Trophoblast cell (in vitro differentiated cells and primary cell): ENCODE measurements around the gene PDPN. TPM values are rescaled to one million over a fixed set of nuclear protein-coding genes. Genes with fewer than 3 reads are reported as not detected.
A peak's percentile ranks its signal among the peaks of the same experiment; 100 is the strongest.

Experiments used
- DNase-seq, 2 donors: peaks; one replicate each; pipeline ENCODE4 v3.0.0-alpha.2; 2016
- H2AFZ ChIP-seq: 2 replicates; pipeline ENCODE4 v1.6.1; 2013; ENCODE audit warnings: low read length, moderate library complexity, mild to moderate bottlenecking; ENCODE audit not compliant: insufficient read depth, poor library complexity
- H2AK5ac ChIP-seq: 2 replicates; pipeline ENCODE4 v1.6.1; 2013; ENCODE audit warnings: mild to moderate bottlenecking, low read length
- H2BK120ac ChIP-seq: 2 replicates; pipeline ENCODE4 v1.6.1; 2013; ENCODE audit warnings: low read length, mild to moderate bottlenecking, moderate library complexity; ENCODE audit not compliant: insufficient read depth, poor library complexity
- H2BK12ac ChIP-seq: 2 replicates; pipeline ENCODE4 v1.6.1; 2013; ENCODE audit warnings: mild to moderate bottlenecking, low read length, moderate library complexity
- H2BK5ac ChIP-seq: 2 replicates; pipeline ENCODE4 v1.6.1; 2013; ENCODE audit warnings: low read length, low read depth, moderate library complexity, mild to moderate bottlenecking; ENCODE audit not compliant: poor library complexity
- H3K14ac ChIP-seq: 2 replicates; pipeline ENCODE4 v1.6.1; 2013; ENCODE audit warnings: mild to moderate bottlenecking, low read length
- H3K18ac ChIP-seq: 2 replicates; pipeline ENCODE4 v1.6.1; 2013; ENCODE audit warnings: mild to moderate bottlenecking, low read length
- H3K23ac ChIP-seq: 2 replicates; pipeline ENCODE4 v1.6.1; 2013; ENCODE audit warnings: low read length
- H3K27ac ChIP-seq: 2 replicates; pipeline ENCODE4 v1.5.1; 2013; ENCODE audit warnings: low read depth, mild to moderate bottlenecking, inconsistent platforms, low read length, moderate library complexity
- H3K27me3 ChIP-seq: 2 replicates; pipeline ENCODE4 v1.6.1; 2013; ENCODE audit warnings: inconsistent platforms, mild to moderate bottlenecking, low read length, moderate library complexity; ENCODE audit not compliant: insufficient read depth
- H3K36me3 ChIP-seq, 2 experiments: 1 replicate in 1 of 2; 2 replicates in 1 of 2; pipeline ENCODE4 v1.6.1; 2013; ENCODE audit warnings: low read length in 2 of 2, mild to moderate bottlenecking in 2 of 2, moderate library complexity in 1 of 2; ENCODE audit not compliant: insufficient read depth in 2 of 2, control insufficient read depth in 1 of 2
- H3K4ac ChIP-seq: 2 replicates; pipeline ENCODE4 v1.6.1; 2013; ENCODE audit warnings: low read depth, mild to moderate bottlenecking, low read length, moderate library complexity
- H3K4me1 ChIP-seq, 2 experiments: 1 replicate in 1 of 2; 2 replicates in 1 of 2; pipeline ENCODE4 v1.6.1; 2013; ENCODE audit warnings: low read length in 2 of 2, mild to moderate bottlenecking in 2 of 2, moderate library complexity in 1 of 2; ENCODE audit not compliant: insufficient read depth in 2 of 2, control insufficient read depth in 1 of 2
- H3K4me2 ChIP-seq: 2 replicates; pipeline ENCODE4 v1.6.1; 2013; ENCODE audit warnings: inconsistent platforms, mild to moderate bottlenecking, low read length, moderate library complexity
- H3K4me3 ChIP-seq: 2 replicates; pipeline ENCODE4 v1.5.1; 2013; ENCODE audit warnings: mild to moderate bottlenecking, low read depth, low read length, inconsistent platforms
- H3K79me1 ChIP-seq: one replicate; pipeline ENCODE4 v1.6.1; 2013; ENCODE audit warnings: low read length
- H3K79me2 ChIP-seq: 2 replicates; pipeline ENCODE4 v1.6.1; 2013; ENCODE audit warnings: low read length, mild to moderate bottlenecking; ENCODE audit not compliant: control insufficient read depth, insufficient read depth, poor library complexity
- H3K9ac ChIP-seq: 2 replicates; pipeline ENCODE4 v1.6.1; 2013; ENCODE audit warnings: mild to moderate bottlenecking, low read length
- H3K9me3 ChIP-seq: 2 replicates; pipeline ENCODE4 v1.6.1; 2013; ENCODE audit warnings: low read depth, mild to moderate bottlenecking, control low read depth, inconsistent platforms, low read length; ENCODE audit not compliant: insufficient read depth
- H4K12ac ChIP-seq: 2 replicates; pipeline ENCODE4 v1.6.1; 2013; ENCODE audit warnings: low read depth, mild to moderate bottlenecking, low read length, moderate library complexity
- H4K8ac ChIP-seq: 2 replicates; pipeline ENCODE4 v1.6.1; 2013; ENCODE audit warnings: low read depth, mild to moderate bottlenecking, low read length, moderate library complexity
- H4K91ac ChIP-seq: one replicate; pipeline ENCODE4 v1.6.1; 2013; ENCODE audit warnings: low read depth, mild to moderate bottlenecking, low read length, moderate library complexity
- WGBS: extraction: QIAGEN DNeasy Blood & Tissue Kit; methylation state at CpG from one replicate; pipeline ENCODE4 v1.1.7; 2013; ENCODE audit warnings: missing lambda C conversion rate; ENCODE audit not compliant: insufficient read length, insufficient coverage; ENCODE audit errors: extremely low coverage; 5-methylcytosine and 5-hydroxymethylcytosine counted together
- polyA plus RNA-seq: library from polyadenylated mRNA; stranded (reverse); fragments of 200-250 nt; gene quantifications from 2 replicates; pipeline ENCODE4 v1.2.3, GENCODE V29; 2013

Gene PDPN, protein sequence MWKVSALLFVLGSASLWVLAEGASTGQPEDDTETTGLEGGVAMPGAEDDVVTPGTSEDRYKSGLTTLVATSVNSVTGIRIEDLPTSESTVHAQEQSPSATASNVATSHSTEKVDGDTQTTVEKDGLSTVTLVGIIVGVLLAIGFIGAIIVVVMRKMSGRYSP
- polyA plus RNA-seq = 36.0 and 37.3 TPM in 2 replicates

DNA sequence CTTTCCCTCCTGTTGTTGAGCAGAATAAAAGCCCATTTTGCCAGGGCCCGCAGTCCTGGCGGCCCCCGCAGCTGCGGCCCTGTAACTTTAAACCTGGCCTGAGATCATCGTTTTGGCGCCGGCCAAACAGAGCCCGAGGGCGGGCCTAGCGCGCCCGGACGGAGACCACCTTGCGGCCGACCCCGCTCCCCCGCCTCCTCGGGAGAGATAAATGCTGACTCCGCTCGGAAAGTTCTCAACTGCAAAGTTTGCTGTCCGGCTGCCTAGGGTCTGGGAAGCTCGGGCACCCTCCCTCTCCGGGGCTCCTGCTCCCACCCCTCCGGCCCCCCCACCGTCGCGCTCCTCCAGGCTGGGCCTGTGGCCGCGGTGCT, at the start of gene PDPN:
TSS of gene PDPN (plus strand) at position 238 of the 371 bp plus-strand sequence. CDS start 202 bp downstream, outside the sequence.
- H3K4ac ChIP-seq = peak within 1 kb of the TSS; percentile 49
- H4K12ac ChIP-seq = peak within 1 kb of the TSS; percentile 74
- peaks cover 14 to 17% of the 10 kb centered on the region in 2 experiments for H3K4me1 ChIP-seq
- H3K27me3 ChIP-seq = no peaks in the 10 kb centered on the region
- no peak within 1 kb of the TSS for H2AK5ac ChIP-seq
- peak within 1 kb of the TSS; percentile 86 for H4K8ac ChIP-seq
- no peak within 1 kb of the TSS for H3K27ac ChIP-seq
- H3K79me1 ChIP-seq = peaks cover 13% of the 10 kb centered on the region
- H3K36me3 ChIP-seq = no peaks in the 10 kb centered on the region
- peak within 1 kb of the TSS; percentile 42 for H2BK12ac ChIP-seq
- H3K23ac ChIP-seq = no peak within 1 kb of the TSS
- DNase-seq = no peak
- peak within 1 kb of the TSS; percentile 77 for H3K4me3 ChIP-seq
- H3K4me2 ChIP-seq = peak within 1 kb of the TSS; percentile 81
- peak within 1 kb of the TSS; percentile 49 for H2BK120ac ChIP-seq
- H3K14ac ChIP-seq = peak within 1 kb of the TSS; percentile 23
- H3K9ac ChIP-seq = peak within 1 kb of the TSS; percentile 39
- H4K91ac ChIP-seq = peak within 1 kb of the TSS; percentile 56
- H3K18ac ChIP-seq = peak within 1 kb of the TSS; percentile 5
- H2BK5ac ChIP-seq = peak within 1 kb of the TSS; percentile 27
- WGBS = no CpG with 5 or more reads among the region's 29 CpGs
- peaks cover 7% of the 10 kb centered on the region for H3K79me2 ChIP-seq
- no peaks in the 10 kb centered on the region for H3K9me3 ChIP-seq
- peak within 1 kb of the TSS; percentile 28 for H2AFZ ChIP-seq

DNA sequence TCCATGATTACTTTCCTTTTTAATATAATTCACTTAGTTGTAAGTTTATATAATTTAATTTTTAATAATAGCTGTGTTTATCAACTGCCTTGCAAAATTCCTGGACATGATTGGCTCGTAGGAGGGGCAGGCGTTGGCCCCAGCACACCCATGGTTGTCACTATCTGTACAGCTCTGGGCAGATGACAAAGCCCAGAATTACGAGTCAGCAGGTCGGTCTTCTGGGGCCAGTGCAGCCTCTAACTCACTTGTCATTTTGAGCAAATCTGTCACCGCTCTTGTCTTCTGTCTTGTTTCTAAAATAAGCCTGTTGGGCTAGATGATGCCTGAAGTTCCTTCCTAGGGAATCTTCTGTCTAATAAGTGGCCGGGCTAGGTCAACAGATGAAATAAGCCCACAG, 48.4 kb upstream of the PDPN start:
- WGBS = no CpG with 5 or more reads among the region's 6 CpGs
- Histone ChIP-seq H2BK12ac (no peak overlapping the region), H2AFZ (no peak overlapping the region)

DNA sequence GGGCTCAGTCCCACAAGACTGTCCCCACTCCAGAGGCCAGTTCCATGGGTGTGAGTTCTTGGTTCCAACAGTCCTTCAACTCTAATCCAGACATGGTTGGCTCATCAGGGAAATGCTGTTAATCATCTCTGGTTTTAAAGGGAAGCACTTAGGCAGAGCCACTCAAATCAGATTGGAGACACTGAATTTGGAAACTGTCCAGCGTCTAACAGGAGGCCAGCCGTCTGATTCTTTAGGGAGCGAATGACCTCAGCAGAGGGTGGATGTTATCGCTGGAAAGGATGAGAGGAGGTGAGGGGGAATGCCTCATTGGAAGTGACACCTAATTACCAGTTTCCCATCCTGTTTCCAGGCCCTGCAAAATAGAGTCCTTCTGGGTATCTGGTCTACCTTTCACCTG, 47.1 kb upstream of the PDPN start:
- Histone ChIP-seq H3K4me1 (no peaks in the 10 kb centered on the region), H2BK120ac (no peak overlapping the region), H3K9ac (no peak overlapping the region), H4K12ac (no peak overlapping the region), H3K4ac (no peak overlapping the region), H3K14ac (no peak overlapping the region), H2AFZ (no peak overlapping the region), H3K79me2 (no peaks in the 10 kb centered on the region), H4K91ac (no peak overlapping the region), H4K8ac (no peak overlapping the region), H3K27me3 (no peaks in the 10 kb centered on the region), H2AK5ac (no peak overlapping the region), H3K9me3 (no peaks in the 10 kb centered on the region), H3K23ac (no peak overlapping the region), H3K36me3 (no peaks in the 10 kb centered on the region), H3K4me2 (no peak overlapping the region), H3K79me1 (no peaks in the 10 kb centered on the region), H2BK5ac (no peak overlapping the region), H3K27ac (no peak overlapping the region), H2BK12ac (no peak overlapping the region), H3K18ac (no peak overlapping the region), H3K4me3 (no peak overlapping the region)
- no peak for DNase-seq
- no CpG with 5 or more reads among the region's 4 CpGs for WGBS

More for the DNA sequence above, 48.4 kb upstream of the PDPN start:
- Histone ChIP-seq H3K4ac (no peak overlapping the region), H3K4me2 (no peak overlapping the region), H3K27ac (no peak overlapping the region), H4K8ac (no peak overlapping the region), H2AK5ac (no peak overlapping the region), H3K14ac (no peak overlapping the region), H3K27me3 (no peaks in the 10 kb centered on the region), H2BK5ac (no peak overlapping the region), H3K9ac (no peak overlapping the region), H3K79me2 (no peaks in the 10 kb centered on the region), H3K79me1 (no peaks in the 10 kb centered on the region), H4K91ac (no peak overlapping the region), H2BK120ac (no peak overlapping the region), H3K36me3 (no peaks in the 10 kb centered on the region), H3K4me3 (no peak overlapping the region), H3K18ac (no peak overlapping the region), H4K12ac (no peak overlapping the region), H3K4me1 (no peaks in the 10 kb centered on the region), H3K23ac (no peak overlapping the region), H3K9me3 (no peaks in the 10 kb centered on the region)
- DNase-seq = no peak

DNA sequence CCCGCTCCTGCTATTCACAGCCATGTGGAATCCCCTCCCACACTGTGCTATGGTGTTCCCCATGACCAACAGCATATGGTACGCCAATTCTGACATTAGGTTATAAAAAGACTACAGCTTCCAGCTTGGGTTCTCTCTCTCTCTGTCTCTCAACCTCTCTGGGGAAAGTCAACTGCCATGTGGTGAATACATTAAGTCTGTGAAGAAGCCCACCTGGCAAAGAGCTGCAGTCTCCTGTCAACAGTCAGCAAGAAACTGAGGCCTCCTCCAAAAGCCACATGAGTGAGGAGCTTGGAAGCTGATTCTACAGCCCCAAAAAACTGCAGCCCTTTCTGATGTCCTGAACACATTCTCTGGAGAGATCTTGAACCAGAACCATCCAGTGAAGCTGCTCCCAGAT, 44.8 kb upstream of the PDPN start:
- no peaks in the 10 kb centered on the region for H3K27me3 ChIP-seq
- H3K23ac ChIP-seq = no peak overlapping the region
- no peaks in the 10 kb centered on the region for H3K79me2 ChIP-seq
- no peak for DNase-seq
- no peak overlapping the region for H2BK12ac ChIP-seq
- no peak overlapping the region for H3K14ac ChIP-seq
- H2AK5ac ChIP-seq = no peak overlapping the region
- no peaks in the 10 kb centered on the region for H3K4me1 ChIP-seq
- H4K12ac ChIP-seq = no peak overlapping the region
- no peak overlapping the region for H3K4me3 ChIP-seq
- WGBS = no CpG with 5 or more reads among the region's 2 CpGs
- no peak overlapping the region for H2BK120ac ChIP-seq
- H3K4ac ChIP-seq = no peak overlapping the region
- no peak overlapping the region for H2BK5ac ChIP-seq
- no peak overlapping the region for H3K9ac ChIP-seq
- no peaks in the 10 kb centered on the region for H3K36me3 ChIP-seq
- no peak overlapping the region for H3K27ac ChIP-seq
- H3K18ac ChIP-seq = no peak overlapping the region
- H2AFZ ChIP-seq = no peak overlapping the region
- H3K79me1 ChIP-seq = no peaks in the 10 kb centered on the region
- no peak overlapping the region for H4K91ac ChIP-seq
- no peak overlapping the region for H3K4me2 ChIP-seq
- H3K9me3 ChIP-seq = no peaks in the 10 kb centered on the region
- no peak overlapping the region for H4K8ac ChIP-seq
